Stomach (tissue), 9 donors: ENCODE results near the gene CBR3. TPM values are rescaled to one million over a fixed set of nuclear protein-coding genes. Genes with fewer than 3 reads are reported as not detected.

Experiments used
- DNase-seq, 2 donors: peaks; one replicate each; pipeline versions ENCODE4 v3.0.0 to v3.0.0-alpha.2; 2013 to 2019
- H3K27ac ChIP-seq, 5 donors: fragments of 200-600 bp in 4 of 5; sonication (generic) in 4 of 5; one replicate each; pipeline ENCODE4 v1.5.1; 2013 to 2019; ENCODE audit warnings: mild to moderate bottlenecking in 1 of 5, moderate library complexity in 1 of 5
- H3K27me3 ChIP-seq, 3 donors: fragments of 200-600 bp; sonication (generic); one replicate each; pipeline ENCODE4 v1.5.1; 2017 to 2019; ENCODE audit warnings: mixed run types in 1 of 3
- H3K36me3 ChIP-seq, 4 donors: fragments of 200-600 bp; sonication (generic); 1 replicate in 3 of 4; 2 replicates in 1 of 4; pipeline ENCODE4 v1.5.1; 2016 to 2019
- H3K4me1 ChIP-seq, 4 donors: fragments of 200-600 bp; sonication (generic); one replicate each; pipeline ENCODE4 v1.5.1; 2016 to 2019
- H3K4me3 ChIP-seq, 4 donors: fragments of 200-600 bp; sonication (generic) in 3 of 4; one replicate each; pipeline ENCODE4 v1.5.1; 2016 to 2019; ENCODE audit warnings: mild to moderate bottlenecking in 1 of 4
- H3K9me3 ChIP-seq, 4 donors: fragments of 200-600 bp; sonication (generic); one replicate each; pipeline ENCODE4 v1.5.1; 2016 to 2019
- CTCF ChIP-seq, 7 experiments: fragments of 450-650 bp in 4 of 7; fragments of 200-600 bp in 3 of 7; sonication (generic) in 3 of 7; IDR thresholded peaks; one replicate each; pipeline ENCODE4 v1.5.1; 2016 to 2019; ENCODE audit warnings: antibody characterized with exemption in 7 of 7, control low read depth in 2 of 7, mild to moderate bottlenecking in 1 of 7
- EP300 ChIP-seq: sonication (generic); formaldehyde crosslinking; IDR thresholded peaks from one replicate; pipeline ENCODE4 v1.6.1; 2017; ENCODE audit warnings: antibody characterized with exemption
- POLR2A ChIP-seq, 4 donors: fragments of 450-650 bp; IDR thresholded peaks; one replicate each; pipeline ENCODE4 v1.6.1; 2016; ENCODE audit warnings: antibody characterized with exemption in 4 of 4, control low read depth in 2 of 4, mild to moderate bottlenecking in 1 of 4, moderate library complexity in 1 of 4
- POLR2AphosphoS5 ChIP-seq, 3 donors: sonication (generic); formaldehyde crosslinking; IDR thresholded peaks; one replicate each; pipeline ENCODE4 v1.6.1; 2016; ENCODE audit warnings: antibody characterized with exemption in 3 of 3
- WGBS, 5 donors: extraction: QIAGEN DNeasy Blood & Tissue Kit in 3 of 5; methylation state at CpG; one replicate each; pipeline versions ENCODE4 v1.1.5 to v1.1.7; 2013 to 2018; 5-methylcytosine and 5-hydroxymethylcytosine counted together
- intact Hi-C: fragments of 100-400 bp; cut with DNase I; formaldehyde crosslinking; loops from one replicate; pipeline ENCODE4 v1.15.1; 2023; ENCODE audit warnings: low total_unique reads
- polyA plus RNA-seq, 3 donors: library from polyadenylated mRNA; stranded (reverse); fragments of 200-250 nt; gene quantifications; one replicate each; pipeline ENCODE4 v1.2.3, GENCODE V29; 2013
- total RNA-seq, 5 donors: library from RNA; depleted of rRNA; stranded (reverse); fragments of >200 nt; gene quantifications; one replicate each; pipeline versions ENCODE4 v1.1.0 to v1.2.3, GENCODE V29; 2014 to 2016
- donor health status: healthy with polysubstance abuse.
- donor health status: Bipolar disorder and iron deficiency.
- donor health status: healthy.

CBR3 gene
- total and polyA plus RNA-seq, 8 donors = 1.1 to 32.8 (median 5.5) TPM; not detected in 2

- Histone ChIP-seq H3K27ac (peak overlapping the region; percentile 90 to 99 (median 93)), H3K27me3 (no peaks in the 10 kb centered on the region), H3K36me3 (no peaks in the 10 kb centered on the region), H3K4me3 (peak overlapping the region; percentile 91 to 99 (median 96)), H3K9me3 (no peaks in the 10 kb centered on the region), H3K4me1 (peaks cover 9 to 46% (median 38%) of the 10 kb centered on the region in 4 donors)
- 1 to 3% (median 1%) methylated on average over 15 to 43 of the region's 43 CpGs for WGBS, 5 donors
- no peak for TF ChIP-seq POLR2A (IDR thresholded peaks at IDR 0.05)
- peak in 2 of 3 donors; percentile 33 to 81 for TF ChIP-seq POLR2AphosphoS5 (IDR thresholded peaks at IDR 0.05)
- intact Hi-C loops = no loop called here
- peak; percentile 100 for DNase-seq
Observed at GRCh38 chr21:36156339-36156814, 21.5 kb downstream of the CBR3 start.

- Histone ChIP-seq H3K4me3 (peak within 1 kb of the TSS; percentile 91 to 99 (median 96)), H3K9me3 (no peaks in the 10 kb centered on the region), H3K4me1 (peaks cover 9 to 52% (median 42%) of the 10 kb centered on the region in 4 donors), H3K27me3 (no peaks in the 10 kb centered on the region), H3K27ac (peak within 1 kb of the TSS; percentile 90 to 99 (median 93)), H3K36me3 (no peaks in the 10 kb centered on the region)
- DNase-seq = peak in 1 of 2 donors; percentile 77
- WGBS, 5 donors = 1% methylated on average over 23 to 83 of the region's 83 CpGs
- intact Hi-C loops = no loop called here
- peak in 1 of 3 donors; percentile 87 for TF ChIP-seq POLR2AphosphoS5 (IDR thresholded peaks at IDR 0.05)
- TF ChIP-seq POLR2A (IDR thresholded peaks at IDR 0.05) = no peak
Observed at GRCh38 chr21:36156815-36157670, 22.2 kb downstream of the CBR3 start, which contains the start of gene DOP1B. Gene DOP1B, plus strand, starts transcription at chr21:36156824. Its CDS starts 7,910 bp downstream, at chr21:36164734.

- Histone ChIP-seq H3K27ac (peak overlapping the region in 4 of 5 donors; percentile 14 to 58 (median 38)), H3K36me3 (no peaks in the 10 kb centered on the region), H3K4me1 (peaks cover 22 to 76% (median 62%) of the 10 kb centered on the region in 4 donors), H3K27me3 (no peaks in the 10 kb centered on the region), H3K4me3 (no peak overlapping the region), H3K9me3 (no peaks in the 10 kb centered on the region)
- WGBS, 5 donors = 49 to 77% (median 55%) methylated on average over 11 to 13 of the region's 13 CpGs
- no peak for TF ChIP-seq CTCF (IDR thresholded peaks at IDR 0.05)
- TF ChIP-seq POLR2AphosphoS5 (IDR thresholded peaks at IDR 0.05) = peak in 2 of 3 donors; percentile 54 to 73
- intact Hi-C loops = no loop called here
- DNase-seq = peak; percentile 50 to 57
Observed at GRCh38 chr21:36159356-36159921, 24.6 kb downstream of the CBR3 start.

GRCh38 chr21:36160850-36161178 lies 25.9 kb downstream of the CBR3 start:
- no peak for DNase-seq
- 92 to 100% (median 98%) methylated on average over 2 of the region's 2 CpGs for whole genome bisulfite sequencing, 5 donors
- no peaks in the 10 kb centered on the region for H3K9me3 ChIP-seq
- H3K27ac ChIP-seq = peak overlapping the region in 1 of 5 donors; percentile 4
- TF ChIP-seq POLR2A (IDR thresholded peaks at IDR 0.05) (no peak), CTCF (IDR thresholded peaks at IDR 0.05) (no peak), EP300 (no peak), POLR2AphosphoS5 (IDR thresholded peaks at IDR 0.05) (no peak)
- intact Hi-C loops = no loop called here
- peaks cover 22 to 80% (median 56%) of the 10 kb centered on the region in 4 donors for H3K4me1 ChIP-seq
- H3K4me3 ChIP-seq = no peak overlapping the region
- peaks cover 0 to 6% (median 2%) of the 10 kb centered on the region in 4 donors for H3K36me3 ChIP-seq
- no peaks in the 10 kb centered on the region for H3K27me3 ChIP-seq

- Histone ChIP-seq H3K4me3 (no peak overlapping the region), H3K9me3 (no peaks in the 10 kb centered on the region), H3K27me3 (no peaks in the 10 kb centered on the region), H3K36me3 (peaks cover 0 to 18% (median 15%) of the 10 kb centered on the region in 4 donors), H3K4me1 (peaks cover 21 to 84% (median 58%) of the 10 kb centered on the region in 4 donors), H3K27ac (peak overlapping the region; percentile 56 to 82 (median 76))
- TF ChIP-seq CTCF (IDR thresholded peaks at IDR 0.05) = no peak
- no peak for TF ChIP-seq POLR2A (IDR thresholded peaks at IDR 0.05)
- TF ChIP-seq EP300 = no peak
- TF ChIP-seq POLR2AphosphoS5 (IDR thresholded peaks at IDR 0.05) = peak in 1 of 3 donors; percentile 29
- intact Hi-C loops = no loop called here
- 53 to 77% (median 70%) methylated on average over 5 of the region's 5 CpGs for WGBS, 5 donors
- peak in 1 of 2 donors; percentile 57 for DNase-seq
Observed at GRCh38 chr21:36162631-36163030, 27.8 kb downstream of the CBR3 start.
